Smooth muscle cell of the brain vasculature (primary cell): ENCODE measurements around the gene PARP14.
"Not testable (repeated sequence)": the region's sequence is repeated elsewhere in the genome, so short reads cannot be mapped to it uniquely, and the experiment has no call there.

Experiments
- DNase-seq: peaks from one replicate; pipeline ENCODE4 v3.0.0-alpha.2; 2012; ENCODE audit warnings: low read depth, low spot score

PARP14 gene

DNA sequence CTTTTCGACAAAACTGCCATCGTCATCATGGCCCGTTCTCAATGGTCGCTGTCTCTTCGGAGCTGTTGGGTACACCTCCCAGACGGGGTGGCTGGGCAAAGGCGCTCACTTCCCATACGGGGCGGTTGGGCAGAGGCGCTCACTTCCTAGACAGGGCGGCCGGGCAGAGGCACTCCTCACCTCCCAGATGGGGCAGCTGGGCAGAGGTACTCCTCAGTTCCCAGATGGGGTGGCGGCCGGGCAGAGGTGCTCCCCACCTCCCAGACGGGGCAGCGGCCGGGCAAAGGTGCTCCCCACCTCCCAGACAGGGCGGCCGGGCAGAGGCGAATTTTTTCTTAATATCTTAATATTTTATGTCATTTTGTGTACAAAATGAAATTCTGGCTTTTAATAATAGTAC is 44.5 kb downstream of the PARP14 start:
- no peak for DNase-seq

DNA sequence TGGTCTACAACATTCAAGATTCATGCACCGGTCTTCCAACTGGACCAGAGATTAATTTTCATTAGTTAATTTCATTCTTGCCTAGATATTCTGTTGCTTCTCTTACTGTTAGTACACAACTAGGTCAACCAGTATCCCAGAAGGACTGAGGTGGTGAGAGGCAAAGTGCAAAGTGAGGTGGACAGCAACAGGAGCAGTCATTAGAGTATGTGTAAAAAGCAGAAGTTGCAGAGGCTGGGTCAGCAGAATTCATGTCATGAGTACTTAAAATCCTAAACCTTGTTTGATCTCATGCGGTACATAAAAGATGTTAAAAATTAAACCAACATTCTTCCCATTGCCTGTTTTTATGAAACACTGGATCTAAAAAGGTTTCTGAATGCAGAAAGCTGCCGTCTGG is 46.7 kb downstream of the PARP14 start:
- DNase-seq = no peak

- DNase-seq = no peak
Observed at GRCh38 chr3:122727766-122728165, 47.1 kb downstream of the PARP14 start.

DNA sequence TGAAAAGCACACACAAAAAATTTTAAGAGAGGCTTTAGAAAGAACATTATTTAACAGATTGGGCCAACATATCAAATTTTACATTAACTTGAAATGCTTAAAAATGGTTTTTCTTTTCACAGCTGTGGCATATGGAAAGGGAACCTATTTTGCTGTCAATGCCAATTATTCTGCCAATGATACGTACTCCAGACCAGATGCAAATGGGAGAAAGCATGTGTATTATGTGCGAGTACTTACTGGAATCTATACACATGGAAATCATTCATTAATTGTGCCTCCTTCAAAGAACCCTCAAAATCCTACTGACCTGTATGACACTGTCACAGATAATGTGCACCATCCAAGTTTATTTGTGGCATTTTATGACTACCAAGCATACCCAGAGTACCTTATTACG is 47.5 kb downstream of the PARP14 start:
- no peak for DNase-seq

GRCh38 chr3:122728756-122729514 is 48.3 kb downstream of the PARP14 start:
- no peak for DNase-seq

DNA sequence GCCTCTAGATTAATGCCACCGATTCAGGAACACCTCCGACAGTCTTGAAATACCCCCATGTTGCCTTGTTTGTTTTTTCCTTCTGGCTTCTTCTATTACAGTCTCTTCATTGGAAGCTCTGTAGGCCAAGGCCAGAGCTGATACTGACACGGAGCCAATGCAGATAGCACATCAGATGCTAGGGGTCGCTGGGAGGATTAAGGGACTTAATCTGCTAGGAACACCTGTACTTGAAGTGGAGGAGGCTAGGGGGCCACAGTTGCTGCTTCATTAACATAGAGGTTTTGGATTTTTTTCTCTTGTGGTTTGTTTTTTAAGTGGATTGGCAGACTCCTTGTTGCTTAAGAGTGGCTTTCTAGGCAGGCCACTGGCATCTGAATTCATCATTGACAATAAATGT is 49.6 kb downstream of the PARP14 start:
- DNase-seq = no peak

GRCh38 chr3:122732682-122733525 is 52.3 kb downstream of the PARP14 start:
- DNase-seq = not testable (repeated sequence)

DNA sequence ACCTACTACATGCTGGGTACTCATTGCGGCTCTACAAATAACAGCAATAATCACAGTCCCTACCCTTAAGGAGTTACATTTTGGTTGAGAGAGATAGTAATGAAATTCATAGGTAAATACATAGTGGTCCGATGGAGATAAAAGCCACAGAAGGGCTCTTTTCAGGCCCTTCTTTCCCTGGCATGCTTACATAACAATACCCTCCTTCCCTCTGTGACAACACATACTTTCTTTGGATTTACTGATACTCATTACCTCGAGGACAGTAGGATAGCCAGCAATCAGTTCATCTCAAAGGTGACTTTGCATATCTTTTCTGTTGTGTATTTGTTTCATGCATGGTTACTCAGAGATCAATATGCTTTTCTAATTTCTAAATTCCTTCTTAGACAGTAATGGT is 58.5 kb downstream of the PARP14 start:
- DNase-seq = no peak

DNA sequence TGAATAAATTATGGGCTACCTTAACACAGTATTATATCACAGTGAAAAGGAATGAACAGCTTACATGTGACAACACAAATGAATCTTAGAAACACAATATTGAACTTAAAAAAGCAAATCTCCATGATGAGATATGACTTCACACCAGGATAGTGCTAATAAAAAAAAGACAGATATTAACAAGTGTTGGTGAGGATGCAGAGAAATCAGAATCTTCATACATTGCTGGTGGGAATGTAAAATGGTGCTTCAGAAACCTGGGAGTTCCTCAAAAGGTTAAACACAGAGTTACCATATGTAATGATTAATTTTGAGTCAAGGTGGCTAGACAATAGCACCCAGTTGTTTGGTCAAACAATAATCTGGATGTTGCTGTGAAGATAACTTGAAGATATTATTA is 61.6 kb downstream of the PARP14 start:
- no peak for DNase-seq

DNA sequence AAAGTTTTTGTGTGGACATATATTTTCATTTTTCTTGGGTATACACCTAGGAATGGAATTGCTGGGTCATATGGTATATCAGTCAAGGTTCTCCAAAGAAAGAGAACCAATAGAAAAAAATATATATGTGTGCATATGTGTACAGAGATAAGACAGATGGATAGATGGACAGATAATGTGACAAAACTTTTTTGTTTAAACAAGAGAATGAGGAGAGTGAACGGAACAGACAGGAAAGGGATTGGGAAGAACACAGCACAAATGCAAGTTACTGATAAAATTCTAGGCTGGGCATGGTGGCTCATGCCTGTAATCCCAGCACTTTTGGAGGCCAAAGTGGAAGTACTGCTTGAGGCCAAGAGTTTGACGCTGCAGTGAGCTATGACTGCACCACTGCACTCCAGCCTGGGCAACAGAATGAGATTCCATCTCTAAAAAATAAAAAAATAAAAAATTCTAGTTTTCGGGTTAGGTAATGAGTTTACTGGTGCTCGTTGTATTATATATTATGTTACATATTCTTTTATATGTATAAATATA is 63.0 kb downstream of the PARP14 start:
- no peak for DNase-seq

GRCh38 chr3:122745369-122746021 is 64.9 kb downstream of the PARP14 start:
- DNase-seq = no peak

DNA sequence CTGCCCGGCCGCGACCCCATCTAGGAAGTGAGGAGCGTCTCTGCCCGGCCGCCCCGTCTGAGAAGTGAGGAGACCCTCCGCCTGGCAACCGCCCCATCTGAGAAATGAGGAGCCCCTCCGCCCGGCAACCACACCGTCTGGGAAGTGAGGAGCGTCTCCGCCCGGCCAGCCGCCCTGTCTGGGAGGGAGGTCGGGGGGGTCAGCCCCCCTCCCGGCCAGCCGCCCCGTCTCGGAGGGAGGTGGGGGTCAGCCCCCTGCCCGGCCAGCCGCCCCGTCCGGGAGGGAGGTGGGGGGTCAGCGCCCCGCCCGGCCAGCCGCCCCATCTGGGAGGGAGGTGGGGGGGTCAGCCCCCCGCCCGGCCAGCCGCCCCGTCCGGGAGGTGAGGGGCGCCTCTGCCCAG is 66.7 kb downstream of the PARP14 start:
- DNase-seq = not testable (repeated sequence)

DNA sequence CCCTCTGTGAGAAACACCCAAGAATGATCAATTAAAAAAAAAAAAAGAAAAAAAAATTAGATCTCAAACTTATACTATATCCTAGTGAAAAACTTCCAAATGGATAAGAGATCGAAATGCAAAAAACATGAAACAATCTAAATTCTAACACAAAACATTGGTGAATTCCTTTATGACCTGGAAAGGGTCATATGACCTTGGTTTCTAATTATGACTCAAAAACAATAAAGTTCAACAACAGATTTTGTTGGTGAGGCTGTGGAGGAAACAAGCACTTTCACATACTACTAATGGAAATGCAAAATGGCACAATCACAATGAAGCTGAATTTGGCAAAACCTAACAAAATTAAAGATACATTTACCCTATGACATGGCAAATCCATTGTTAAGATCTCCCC is 67.7 kb downstream of the PARP14 start:
- DNase-seq = no peak

DNA sequence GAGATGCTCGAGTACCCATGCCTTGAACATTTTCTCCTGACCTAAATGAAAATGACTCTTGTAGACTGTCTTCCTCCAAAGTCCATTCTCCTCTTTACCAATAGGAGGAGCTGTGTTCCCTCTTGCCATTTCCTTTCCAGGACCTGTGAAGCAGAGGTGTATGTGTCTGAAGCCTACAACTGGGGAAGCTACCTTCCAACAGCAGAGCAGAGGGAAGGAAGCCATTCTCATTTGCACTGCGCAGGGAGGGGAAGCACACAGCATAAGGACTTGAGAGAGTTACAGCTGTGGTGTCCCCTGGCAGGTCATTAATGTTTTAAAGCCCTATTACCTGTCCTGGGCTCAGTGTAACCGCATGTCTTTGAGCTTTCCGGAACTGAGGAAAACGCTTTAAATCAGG is 74.3 kb downstream of the PARP14 start:
- no peak for DNase-seq

GRCh38 chr3:122755491-122755890 is 74.9 kb downstream of the PARP14 start:
- DNase-seq = no peak

- DNase-seq = no peak
Observed at GRCh38 chr3:122758877-122759560, 78.4 kb downstream of the PARP14 start.

DNA sequence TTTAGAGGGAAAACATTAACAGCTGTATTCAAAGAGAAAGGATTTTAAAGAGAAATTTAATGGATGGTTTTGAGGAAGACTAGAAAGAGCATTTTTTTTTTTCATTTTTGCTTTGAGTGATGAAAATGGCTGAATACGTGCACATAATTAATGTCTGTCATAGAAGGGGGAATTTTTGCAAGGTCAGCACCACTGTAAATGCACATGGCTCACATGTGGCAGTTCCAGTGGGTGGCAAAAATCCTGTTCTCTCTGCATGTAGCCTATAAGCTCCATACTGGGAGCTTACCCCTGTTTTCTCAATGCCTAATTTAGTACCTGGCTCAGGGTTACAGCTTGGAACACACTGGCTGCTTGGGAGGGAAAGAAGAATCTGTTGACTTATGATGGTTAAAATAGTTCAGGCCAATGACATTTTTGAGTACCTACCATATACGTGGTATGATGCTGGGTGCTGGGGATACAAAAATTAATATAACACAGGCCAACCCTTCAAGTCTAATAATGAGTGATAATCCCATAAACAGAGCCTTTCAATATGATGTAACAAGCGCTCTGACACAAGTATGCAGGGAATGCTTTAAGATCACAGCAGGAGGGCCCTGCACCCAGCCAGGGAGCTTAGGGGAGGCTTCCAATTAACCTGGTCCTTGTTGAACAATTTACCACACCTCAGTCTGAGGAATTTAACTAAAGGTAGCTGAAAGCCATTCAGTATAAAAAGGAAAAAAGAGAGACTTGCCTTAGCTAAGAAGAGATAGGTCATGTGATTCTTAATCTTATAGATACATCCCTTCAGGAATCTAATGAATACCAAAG is 80.0 kb downstream of the PARP14 start:
- DNase-seq = no peak

GRCh38 chr3:122766430-122766829 is 85.8 kb downstream of the PARP14 start:
- no peak for DNase-seq

DNA sequence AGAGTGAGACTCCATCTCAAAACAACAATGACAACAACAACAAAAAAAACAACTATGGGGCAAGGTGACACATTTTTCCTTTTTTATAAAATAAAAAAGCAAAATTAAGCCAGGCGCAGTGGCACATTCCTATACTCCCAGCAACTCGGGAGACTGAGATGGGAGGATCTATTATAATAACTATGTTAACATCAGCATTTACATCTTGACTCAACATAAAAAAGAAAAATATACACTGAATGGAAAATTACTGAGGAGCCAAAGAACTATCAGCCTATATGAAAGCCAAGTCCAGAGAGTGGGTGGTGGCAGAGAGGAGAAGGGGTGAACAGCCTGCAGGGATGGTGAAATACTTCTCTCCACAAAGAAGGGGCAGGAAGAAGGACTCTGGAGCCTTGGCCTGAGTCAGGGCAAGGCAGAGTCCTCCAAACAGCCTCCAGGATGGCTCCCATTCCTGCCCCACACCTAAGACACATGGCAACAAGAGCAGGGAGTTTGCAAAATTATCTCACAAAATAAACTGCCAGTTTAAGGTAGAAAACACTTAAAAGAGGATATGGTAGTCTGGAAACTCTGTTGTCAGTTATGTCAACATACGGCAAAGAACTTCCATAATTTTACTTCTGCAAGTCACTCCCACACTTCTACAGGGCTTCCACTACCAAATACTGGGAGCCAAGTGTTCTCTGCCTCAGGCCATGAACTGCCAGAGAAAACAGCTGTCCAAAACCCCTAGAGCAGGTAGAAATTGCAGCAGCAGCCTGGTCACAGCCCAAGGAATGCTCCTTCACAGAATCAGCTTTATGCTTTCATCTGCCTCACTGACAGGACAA is 87.1 kb downstream of the PARP14 start:
- no peak for DNase-seq
